HG03060 (cell line): Measurements from ENCODE around the gene COMMD10.
A peak's percentile ranks its signal among the peaks of the same experiment; 100 is the strongest.
"Not testable (repeated sequence)": the region's sequence is repeated elsewhere in the genome, so short reads cannot be mapped to it uniquely, and the experiment has no call there.

Source experiments
- ATAC-seq: cut with Tn5 transposase; IDR thresholded peaks from one replicate; pipeline ENCODE4 v1.9.1; 2021; ENCODE audit warnings: low read depth, moderate number of reproducible peaks; ENCODE audit not compliant: unreplicated experiment

The COMMD10 gene

DNA sequence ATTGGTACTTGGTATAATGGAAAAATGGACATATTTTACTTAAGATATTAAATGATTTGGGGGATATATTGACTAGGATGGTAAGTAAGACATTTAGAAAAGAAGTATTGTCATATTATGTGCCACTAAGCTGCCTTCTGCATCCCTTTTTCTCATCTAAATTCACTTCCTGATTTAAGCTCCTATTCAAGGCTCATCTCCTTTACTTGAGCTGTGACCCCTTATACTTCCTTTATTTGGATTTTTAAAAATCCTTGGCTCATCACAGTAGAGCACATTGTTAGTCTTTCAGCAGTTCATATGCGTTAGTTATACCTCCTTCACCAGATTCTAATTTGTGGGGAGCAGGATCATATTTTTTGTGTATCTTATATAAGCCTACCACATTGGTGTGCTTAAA is 6.6 kb downstream of the COMMD10 start:
- no peak for ATAC-seq

DNA sequence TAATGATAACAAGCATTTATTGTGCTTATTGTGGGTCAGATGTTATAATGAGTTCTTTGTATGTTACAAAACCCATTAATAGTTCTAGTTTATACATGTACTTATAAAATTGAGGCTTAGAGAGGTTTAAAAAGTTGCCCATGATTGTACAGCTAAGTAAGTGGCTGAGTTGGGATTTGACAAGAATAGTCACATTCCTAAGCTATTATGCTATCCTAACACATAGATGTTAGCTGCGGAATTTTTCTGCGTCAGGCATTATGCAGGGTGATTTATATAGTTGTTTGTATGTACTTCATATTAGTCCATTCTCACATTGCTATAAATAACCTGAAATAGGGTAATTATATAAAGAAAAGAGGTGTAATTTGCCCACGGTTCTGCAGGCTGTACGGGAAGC is 12.5 kb downstream of the COMMD10 start:
- ATAC-seq: no peak

DNA sequence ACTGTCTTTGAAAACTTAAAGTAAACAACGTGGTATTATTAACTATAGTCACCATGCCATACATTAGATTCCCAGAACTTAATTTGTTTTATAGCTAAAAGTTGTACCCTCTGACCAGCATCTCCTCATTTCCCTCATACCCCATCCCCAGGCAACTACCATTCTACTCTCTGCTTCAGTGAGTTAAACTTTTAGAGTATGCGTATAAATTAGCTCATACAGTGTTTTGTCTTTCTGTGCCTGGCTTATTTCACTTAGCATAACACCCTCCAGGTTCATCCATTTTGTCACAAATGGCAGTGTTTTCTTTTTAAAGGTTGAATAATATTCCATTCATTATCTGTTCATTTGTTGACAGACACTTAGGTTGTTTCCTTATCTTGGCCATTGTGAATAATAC is 14.2 kb downstream of the COMMD10 start:
- ATAC-seq: no peak

DNA sequence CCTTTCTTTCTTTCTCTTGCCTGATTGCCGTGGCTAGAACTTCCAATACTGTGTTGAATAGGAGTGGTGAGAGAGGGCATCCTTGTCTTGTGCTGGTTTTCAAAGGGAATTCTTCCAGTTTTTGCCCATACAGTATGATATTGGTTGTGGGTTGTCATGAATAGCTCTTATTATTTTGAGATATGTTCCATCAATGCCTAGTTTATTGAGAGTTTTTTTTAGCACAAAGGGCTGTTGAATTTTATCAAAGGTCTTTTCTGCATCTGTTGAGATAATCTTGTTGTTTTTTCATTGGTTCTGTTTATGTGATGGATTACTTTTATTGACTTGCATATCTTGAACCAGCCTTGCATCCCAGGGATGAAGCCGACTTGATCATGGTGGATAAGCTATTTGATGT is 20.1 kb downstream of the COMMD10 start:
- ATAC-seq: not testable (repeated sequence)

DNA sequence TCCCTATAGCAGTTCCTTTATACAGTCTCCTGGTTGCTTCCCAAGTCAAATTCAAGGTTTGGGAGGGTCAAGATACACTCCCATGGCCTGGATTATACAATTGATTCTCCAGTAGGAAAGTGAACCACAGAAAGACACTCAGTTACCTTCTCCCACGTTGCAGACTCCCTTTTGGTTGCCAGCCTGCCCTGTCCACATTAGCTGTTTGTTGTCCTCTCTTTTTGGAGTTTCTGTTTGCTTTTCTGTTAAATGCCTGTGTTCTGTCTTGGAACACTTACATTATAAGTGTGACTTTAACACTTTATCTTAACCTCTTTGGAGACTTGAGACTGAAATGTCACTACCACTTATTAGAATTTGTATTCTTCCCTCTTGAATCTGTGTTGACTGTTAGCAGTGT is 30.3 kb downstream of the COMMD10 start:
- ATAC-seq: no peak

DNA sequence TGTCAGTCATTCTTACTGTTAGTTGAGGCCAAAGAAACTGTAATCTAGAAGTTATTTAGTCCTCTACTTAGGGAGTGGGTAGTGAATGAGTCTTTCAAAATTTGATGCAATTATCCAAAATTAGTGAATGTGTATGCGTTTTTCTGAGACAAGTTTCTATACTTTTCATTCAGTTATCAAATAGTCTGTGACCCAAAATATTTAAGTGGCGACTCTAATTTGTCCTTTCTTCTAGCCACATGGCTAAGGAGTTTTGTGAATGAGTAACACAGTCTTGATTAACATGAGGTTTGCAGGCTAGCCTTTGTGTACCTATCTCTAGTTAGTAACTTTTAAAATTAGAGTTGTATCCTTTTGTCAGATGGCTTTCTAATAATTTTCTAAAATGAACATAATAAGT is 45.6 kb downstream of the COMMD10 start:
- no peak for ATAC-seq

DNA sequence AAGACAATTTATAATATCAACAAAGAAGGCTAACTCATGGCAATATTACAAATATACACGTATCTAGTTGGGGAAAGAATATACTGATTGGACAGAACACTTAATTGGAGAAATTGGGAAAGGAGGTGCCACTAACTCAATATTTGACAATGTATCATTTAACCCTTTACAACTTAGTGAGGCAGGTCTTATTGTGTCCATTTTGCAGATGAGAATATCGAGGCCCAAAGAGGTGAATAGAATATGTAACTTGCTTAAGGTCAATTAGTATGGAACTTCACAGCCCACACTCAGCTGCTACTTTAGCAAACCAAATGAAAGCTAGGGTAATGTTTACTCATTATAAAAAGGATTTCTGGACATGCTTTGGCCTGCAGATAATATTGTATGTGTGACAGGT is 46.2 kb downstream of the COMMD10 start:
- no peak for ATAC-seq

DNA sequence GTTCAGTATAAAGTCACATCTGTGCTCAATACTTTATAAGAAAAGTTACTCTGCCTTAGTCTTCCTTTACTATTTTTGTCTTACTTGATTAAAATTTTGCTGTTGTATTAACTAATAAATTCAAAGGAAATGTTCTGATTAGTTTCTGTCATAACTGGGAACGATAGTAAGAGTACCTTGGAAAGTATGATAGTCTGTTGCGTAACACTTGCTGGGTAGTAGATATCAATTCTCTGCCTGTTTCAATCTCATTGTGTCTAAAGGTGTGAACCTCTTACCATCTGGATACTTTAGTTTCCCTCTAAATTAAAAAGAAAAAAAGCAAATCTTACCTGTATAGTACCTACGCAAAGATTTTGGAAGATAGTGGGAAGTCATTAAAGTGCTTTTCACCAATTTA is 48.5 kb downstream of the COMMD10 start:
- ATAC-seq: no peak

DNA sequence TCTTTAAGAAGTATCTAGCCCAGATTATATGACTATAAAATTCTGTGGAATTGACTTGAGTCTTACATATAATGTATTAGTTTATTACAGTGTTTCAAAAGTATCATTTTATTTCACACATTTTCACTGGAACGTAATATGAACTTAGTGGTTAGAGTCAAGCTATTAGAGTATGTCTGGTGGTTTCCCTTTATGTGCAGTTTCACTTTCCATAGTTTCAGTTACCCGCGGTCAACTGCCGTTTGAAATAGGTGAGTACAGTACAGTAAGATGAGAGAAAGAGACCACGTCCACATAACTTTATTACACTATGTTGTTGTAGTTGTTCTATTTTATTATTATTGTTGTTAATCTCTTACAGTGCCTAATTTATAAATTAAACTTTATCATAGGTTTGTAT is 50.5 kb downstream of the COMMD10 start:
- ATAC-seq: peak; percentile 93

DNA sequence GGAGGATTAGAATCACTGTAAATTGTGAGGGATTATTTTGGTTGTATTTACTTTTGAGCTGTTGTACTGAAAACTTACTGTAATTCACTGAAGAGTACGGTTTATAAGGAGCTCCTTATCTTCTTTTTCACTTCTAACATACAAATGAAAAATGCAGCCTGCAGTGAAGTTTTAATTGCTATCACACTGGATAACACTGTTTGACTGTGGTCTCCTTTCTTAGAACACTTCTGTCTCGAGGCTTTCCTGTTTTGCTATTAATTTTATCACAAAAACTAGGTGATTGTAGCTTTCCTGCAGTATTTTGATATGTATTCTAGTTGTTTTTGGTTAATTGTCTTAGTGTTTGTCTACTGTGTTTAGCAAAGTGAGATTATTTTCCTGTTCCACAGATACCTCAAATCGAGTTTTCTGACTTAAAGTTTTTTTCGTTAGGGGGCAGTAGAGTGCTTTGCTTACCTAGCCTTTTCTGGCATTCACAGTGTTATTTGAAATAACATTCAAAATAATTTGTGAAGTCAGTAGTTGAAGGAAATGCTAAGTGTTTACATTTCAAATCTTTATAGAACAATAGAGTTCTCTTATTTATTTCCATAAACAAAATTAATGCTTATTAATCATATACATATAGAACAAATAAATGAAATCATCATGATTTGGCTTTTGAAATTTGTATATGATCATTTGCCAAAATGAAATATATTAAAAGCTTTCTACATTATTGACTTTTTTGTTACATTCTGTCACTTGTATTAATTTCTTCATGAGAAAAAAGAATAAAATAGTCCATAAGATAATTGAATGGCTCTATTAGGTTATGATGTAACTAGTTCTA is 52.9 kb downstream of the COMMD10 start:
- ATAC-seq: no peak

DNA sequence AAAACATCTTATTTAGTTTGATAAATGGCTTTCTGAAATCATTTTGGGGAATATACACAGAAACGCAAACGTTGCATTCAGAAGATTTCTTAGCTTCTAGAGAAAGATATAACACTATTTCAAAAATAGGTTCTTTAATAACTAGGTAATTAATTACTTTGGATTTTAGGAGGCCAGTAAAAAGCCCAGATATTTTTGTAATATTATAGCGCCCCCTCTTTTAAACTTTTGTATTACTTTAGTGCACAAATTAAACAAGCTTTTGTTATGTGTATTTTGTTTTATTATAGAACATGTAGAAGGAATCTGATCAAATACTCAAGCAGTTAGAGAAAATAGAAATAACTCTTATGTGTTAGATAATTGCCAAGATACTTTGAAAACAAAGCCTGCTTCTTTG is 57.7 kb downstream of the COMMD10 start:
- ATAC-seq: no peak

DNA sequence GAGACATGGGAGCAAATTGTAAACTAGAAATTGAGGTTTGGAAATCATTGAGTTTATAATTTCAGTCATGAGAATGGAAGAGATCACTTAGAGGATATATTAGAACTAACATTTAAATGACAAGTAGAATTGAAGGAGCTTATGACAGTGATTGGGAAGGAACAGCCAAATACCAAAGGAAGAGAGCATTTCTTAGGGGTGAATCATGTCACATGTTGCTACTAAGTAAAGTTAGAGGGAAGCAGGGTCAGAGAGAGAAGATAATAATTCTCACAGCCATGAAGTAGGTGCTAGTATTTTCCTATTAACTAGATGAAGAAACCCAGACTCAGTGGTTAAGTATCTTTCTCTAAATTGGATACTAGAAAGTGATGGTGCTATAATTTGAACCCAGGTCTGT is 59.3 kb downstream of the COMMD10 start:
- no peak for ATAC-seq

DNA sequence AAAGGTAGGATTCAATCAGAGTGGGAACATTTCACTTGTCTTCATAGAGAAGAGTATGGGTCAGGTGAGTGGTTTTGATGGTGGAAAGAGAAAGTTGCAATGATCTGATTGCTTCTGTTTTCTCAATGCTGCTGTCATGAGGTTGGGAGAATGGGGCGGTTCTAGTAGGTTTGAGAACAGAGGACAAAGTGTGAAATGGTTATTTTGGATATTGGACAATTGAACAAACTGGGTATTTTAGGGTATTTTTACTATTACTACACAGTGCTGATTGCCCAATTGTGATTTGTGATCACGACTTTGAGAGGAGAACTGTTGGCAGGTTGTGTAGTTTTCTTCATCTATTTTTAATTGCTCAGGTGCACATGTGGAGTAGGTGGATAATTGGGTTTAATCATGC is 60.2 kb downstream of the COMMD10 start:
- ATAC-seq: no peak

DNA sequence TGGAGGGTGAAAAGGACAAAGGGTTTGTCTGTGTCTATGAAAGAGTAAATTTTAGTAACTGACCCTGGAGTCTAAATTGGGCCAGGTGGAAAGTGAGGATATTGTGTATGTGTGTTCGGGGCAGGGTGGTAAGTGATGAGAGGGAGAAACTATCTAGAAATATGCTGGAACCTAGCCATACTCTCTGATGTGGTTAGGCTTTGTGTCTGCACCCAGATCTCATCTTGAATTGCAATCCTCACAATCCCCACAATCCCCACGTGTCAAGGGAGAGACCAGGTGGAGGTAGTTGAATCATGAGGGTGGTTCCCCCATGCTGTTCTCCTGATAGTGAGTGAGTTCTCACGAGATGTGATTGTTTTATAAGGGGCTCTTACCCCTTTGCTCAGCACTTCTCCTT is 60.6 kb downstream of the COMMD10 start:
- ATAC-seq: no peak

DNA sequence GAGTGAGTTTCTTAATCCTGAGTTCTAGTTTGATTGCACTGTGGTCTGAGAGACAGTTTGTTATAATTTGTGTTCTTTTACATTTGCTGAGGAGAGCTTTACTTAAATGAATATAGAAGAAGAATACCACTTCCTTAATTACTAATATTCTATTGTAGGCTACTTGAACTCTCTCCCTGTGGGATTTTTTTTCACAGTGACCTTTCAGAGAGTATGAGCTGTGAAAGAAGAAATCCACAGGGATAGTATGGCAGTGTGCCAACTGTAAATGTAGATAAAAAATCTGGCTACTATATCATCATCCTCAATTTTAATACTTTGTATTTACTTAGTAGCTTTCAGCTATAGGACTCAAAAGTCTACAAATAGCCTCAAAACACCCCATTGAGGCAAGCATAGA is 67.3 kb downstream of the COMMD10 start:
- no peak for ATAC-seq

DNA sequence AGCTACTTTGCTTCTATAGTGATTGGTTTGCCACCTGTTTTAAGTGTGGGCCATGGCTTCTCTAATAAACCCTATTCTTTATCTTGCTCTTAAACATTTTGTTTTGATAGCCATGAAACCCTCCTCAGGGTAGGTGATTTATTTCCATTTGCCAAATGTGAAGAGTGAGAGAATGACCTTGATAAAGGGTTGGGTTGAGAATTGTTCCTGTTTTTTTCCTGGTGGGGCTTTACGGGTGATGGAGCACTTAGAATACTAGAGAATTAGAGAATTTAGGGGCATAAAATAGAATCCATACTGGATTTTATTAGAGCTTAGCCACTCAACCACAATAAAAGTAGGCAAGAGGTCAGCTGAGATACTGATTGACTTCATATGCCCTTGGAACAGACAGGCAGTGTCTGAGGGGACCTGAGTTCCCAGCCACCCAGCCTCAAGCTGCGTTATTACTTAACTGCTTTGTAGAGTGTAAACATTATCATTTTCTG is 68.9 kb downstream of the COMMD10 start:
- ATAC-seq: no peak

DNA sequence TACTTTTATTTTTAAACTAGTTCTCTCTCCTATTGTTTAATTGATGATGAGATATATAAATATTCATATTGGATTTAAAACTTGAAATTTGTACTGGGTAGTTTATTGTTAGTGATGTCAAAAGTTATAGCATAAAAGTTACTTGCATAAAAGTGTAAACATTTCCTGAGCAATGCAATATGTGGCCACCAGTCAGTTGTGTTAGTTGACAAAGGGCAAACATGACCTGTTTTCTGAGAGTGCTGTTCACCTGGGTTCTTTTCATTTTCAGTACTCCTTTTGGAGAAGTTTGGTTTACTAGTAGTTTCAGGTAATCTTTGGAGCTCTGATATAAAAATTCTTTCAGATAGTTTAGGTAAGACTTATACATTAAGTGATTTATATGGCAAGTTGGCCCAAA is 69.4 kb downstream of the COMMD10 start:
- no peak for ATAC-seq

DNA sequence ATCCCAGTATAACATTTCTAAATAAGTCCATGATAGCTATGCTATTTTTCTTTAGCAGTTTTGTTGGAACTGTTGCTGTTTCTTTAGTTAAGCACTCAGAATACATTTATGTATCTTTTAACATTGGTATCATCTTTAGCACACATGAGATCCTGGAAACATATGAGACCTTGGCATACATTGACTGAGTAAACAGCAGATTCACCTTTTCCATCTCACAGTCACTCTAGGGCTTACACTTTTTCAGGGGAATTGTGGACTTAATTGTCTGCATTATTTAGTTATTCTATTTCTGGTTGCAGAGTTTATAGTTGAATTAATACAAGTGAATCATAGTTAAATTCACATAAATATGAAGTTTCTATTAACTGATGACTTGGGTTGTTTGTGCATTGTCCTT is 70.1 kb downstream of the COMMD10 start:
- ATAC-seq: no peak

DNA sequence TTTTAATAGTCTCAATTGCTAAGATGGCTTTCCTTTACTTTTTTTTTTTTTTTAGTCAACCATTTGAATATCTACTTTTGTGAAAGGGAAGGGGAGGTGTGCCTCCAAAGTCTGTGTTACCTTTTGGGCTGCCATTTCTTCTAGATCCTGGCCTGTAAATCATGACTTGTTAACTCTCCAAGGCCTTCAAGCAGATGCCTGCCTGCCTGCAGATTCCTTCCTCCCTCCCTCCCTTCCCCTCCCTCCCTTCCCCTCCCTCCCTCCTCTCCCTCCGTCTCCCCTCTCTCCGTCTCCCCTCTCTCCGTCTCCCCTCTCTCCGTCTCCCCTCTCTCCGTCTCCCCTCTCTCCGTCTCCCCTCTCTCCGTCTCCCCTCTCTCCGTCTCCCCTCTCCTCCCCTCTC is 73.1 kb downstream of the COMMD10 start:
- no peak for ATAC-seq

DNA sequence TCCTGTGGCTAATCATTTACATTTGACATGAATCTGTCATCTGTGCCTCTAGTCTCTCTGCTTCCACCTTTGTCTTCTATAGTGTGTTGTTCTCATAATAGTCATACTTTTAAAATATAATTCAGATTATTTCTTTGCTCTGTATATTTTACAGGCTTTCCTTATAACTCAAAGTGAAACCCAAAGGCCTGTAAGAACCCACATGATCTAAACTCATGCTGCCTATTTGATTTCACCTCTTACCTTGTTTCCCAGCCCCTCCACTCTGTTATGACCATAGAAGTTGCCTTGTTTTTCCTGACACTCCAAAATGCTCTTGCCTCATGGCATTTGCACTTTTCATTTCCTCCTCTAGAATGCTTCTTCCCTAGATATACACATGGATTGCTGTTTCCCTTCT is 74.2 kb downstream of the COMMD10 start:
- ATAC-seq: no peak

DNA sequence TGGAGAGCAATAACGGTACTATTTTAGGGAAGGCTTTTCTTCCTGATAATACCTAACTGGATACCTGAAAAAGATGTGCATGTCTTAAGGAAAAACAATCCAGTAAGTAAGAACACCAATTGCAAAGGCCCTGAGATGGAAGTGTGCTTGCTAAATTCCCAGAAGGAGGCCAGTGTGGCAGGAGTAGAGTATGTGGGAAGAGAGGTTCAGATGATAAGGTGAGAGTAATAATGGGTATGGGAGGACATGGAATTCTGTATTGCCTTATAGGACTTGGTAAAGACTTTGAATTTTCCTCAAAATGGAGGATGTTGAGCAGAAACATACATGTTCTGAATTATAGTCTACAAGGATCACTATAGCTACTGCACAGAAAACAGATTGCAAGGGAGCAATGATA is 89.3 kb downstream of the COMMD10 start:
- ATAC-seq: no peak

DNA sequence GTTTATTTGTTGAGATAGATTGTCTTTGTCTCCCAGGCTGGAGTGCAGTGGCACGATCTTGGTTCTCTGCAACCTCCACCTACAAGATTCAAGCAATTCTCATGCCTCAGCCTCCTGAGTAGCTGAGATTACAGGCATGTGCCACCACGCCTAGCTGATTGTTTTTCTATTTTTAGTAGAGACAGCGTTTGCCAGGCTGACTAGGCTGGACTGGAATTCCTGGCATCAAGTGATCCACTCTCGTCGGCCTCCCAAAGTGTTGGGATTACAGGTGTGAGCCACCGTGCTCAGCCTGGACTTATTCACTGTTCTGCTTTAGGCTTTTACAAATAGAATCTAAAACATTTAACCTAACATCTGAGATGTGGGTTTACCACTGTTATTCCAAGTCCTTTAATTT is 91.3 kb downstream of the COMMD10 start:
- ATAC-seq: no peak

DNA sequence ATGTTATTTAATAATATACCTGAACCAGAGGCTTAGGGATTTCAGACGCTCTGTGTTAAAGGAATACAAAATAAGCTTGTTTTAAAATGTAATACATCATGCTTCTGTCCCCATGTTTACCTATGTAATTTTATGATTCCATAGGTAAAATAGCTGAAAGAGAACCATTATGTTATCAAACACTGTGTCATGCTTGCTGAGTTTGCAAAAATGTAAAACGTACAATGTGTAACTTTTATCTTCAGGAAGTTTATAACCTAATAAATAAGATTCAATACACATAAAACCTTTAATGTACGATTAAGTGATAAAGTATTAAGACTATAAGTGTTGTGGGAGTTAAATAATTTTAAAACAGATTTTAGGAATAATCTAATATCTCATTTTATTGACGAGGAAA is 94.1 kb downstream of the COMMD10 start:
- no peak for ATAC-seq
